ENCODE data around the gene UCN2.

DNA sequence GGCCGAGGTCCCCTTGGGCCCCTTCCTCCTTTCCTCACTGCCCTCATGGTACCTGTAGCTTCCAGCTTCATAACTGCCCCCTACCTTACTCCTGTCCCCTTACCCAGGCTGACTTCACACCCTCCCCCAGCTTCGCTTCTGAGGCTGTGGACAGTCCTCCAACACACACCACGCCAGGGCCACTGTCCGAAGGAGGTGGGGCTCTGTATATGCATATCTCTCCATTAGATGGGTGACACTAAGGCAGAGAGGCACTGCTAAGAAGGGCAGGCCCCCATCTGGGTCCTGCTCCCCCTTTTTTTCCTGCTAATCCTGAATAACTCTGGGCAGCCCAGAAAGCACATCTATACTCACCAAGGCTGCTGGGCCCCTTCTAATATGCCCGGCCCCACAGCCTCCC, 32.6 kb upstream of the UCN2 start:
- TF ChIP-seq CTCF (IDR thresholded peaks at IDR 0.05 in 4 of 5, conservative IDR thresholded peaks at IDR 0.05 in 1 of 5), result no peak
- TF ChIP-seq POLR2A (IDR thresholded peaks at IDR 0.05), result no peak
